Calu3 (cell line): ENCODE results near the gene NME3. TPM values are rescaled to one million over a fixed set of nuclear protein-coding genes. Genes with fewer than 3 reads are reported as not detected.

Source experiments
- BruUV-seq: library from RNA; stranded (reverse); fragments of 400-500 nt; replicated peaks from 2 replicates; lab custom pipeline; 2021; lab: Mats Ljungman, UMichigan
- CTCF ChIA-PET: fragments of 300-600 bp; sonication (Branson Sonifier 250); formaldehyde crosslinking; loops from one replicate; lab custom pipeline; 2022; ENCODE audit warnings: antibody characterized with exemption; lab: Charles Lee
- DNase-seq: peaks from one replicate; pipeline ENCODE4 v3.0.0; 2022
- H3K27ac Mint-ChIP-seq: one replicate; pipeline ENCODE4 v1.8.0; 2022; ENCODE audit warnings: mixed read lengths; ENCODE audit not compliant: unreplicated experiment
- H3K27me3 Mint-ChIP-seq: one replicate; pipeline ENCODE4 v1.8.0; 2022; ENCODE audit warnings: mixed read lengths; ENCODE audit not compliant: unreplicated experiment
- H3K36me3 Mint-ChIP-seq: one replicate; pipeline ENCODE4 v1.8.0; 2022; ENCODE audit warnings: mild to moderate bottlenecking, moderate library complexity, mixed read lengths; ENCODE audit not compliant: insufficient read depth, unreplicated experiment
- H3K4me1 Mint-ChIP-seq: one replicate; pipeline ENCODE4 v1.8.0; 2022; ENCODE audit warnings: mild to moderate bottlenecking, low read depth, mixed read lengths; ENCODE audit not compliant: unreplicated experiment
- H3K4me3 Mint-ChIP-seq: one replicate; pipeline ENCODE4 v1.8.0; 2022; ENCODE audit warnings: mild to moderate bottlenecking, low read depth, moderate library complexity, mixed read lengths; ENCODE audit not compliant: unreplicated experiment
- H3K9me3 Mint-ChIP-seq: one replicate; pipeline ENCODE4 v1.8.0; 2022; ENCODE audit warnings: low read depth, mixed read lengths; ENCODE audit not compliant: unreplicated experiment
- CTCF ChIP-seq: fragments of 200-600 bp; IDR thresholded peaks from one replicate; pipeline ENCODE4 v1.8.0; 2022; ENCODE audit warnings: antibody characterized with exemption; ENCODE audit not compliant: unreplicated experiment
- intact Hi-C: fragments of 100-400 bp; cut with micrococcal nuclease; formaldehyde crosslinking; loops from one replicate; pipeline ENCODE4 v1.10.0; 2022; ENCODE audit not compliant: unreplicated experiment
- total RNA-seq: library from RNA; stranded (reverse); gene quantifications from 2 replicates; pipeline ENCODE4 v1.2.3, GENCODE V29; 2022

Gene NME3
- total RNA-seq, 1 experiment from 2014 or later = 64.3 TPM

- Mint-ChIP-seq H3K4me1 (no peaks in the 10 kb centered on the region), H3K27ac (no peak overlapping the region), H3K9me3 (no peaks in the 10 kb centered on the region), H3K36me3 (peaks cover 52% of the 10 kb centered on the region), H3K4me3 (no peak overlapping the region), H3K27me3 (no peaks in the 10 kb centered on the region)
- DNase-seq = no peak
- CTCF ChIA-PET = no interaction called here
- no peak for TF ChIP-seq CTCF
- no TSS peak for BruUV-seq
- intact Hi-C loops = no loop called here
These were observed 9.6 kb downstream of the NME3 start for GRCh38 chr16:1761751-1762150.

GRCh38 chr16:1760911-1761310 lies 10.4 kb downstream of the NME3 start:
- intact Hi-C loops = no loop called here
- no peaks in the 10 kb centered on the region for H3K9me3 Mint-ChIP-seq
- DNase-seq = no peak
- no peak overlapping the region for H3K27ac Mint-ChIP-seq
- no peaks in the 10 kb centered on the region for H3K4me1 Mint-ChIP-seq
- peaks cover 53% of the 10 kb centered on the region for H3K36me3 Mint-ChIP-seq
- no TSS peak for BruUV-seq
- H3K4me3 Mint-ChIP-seq = no peak overlapping the region
- no peak for TF ChIP-seq CTCF
- no peaks in the 10 kb centered on the region for H3K27me3 Mint-ChIP-seq
- CTCF ChIA-PET = no interaction called here

GRCh38 chr16:1759511-1759910 lies 11.8 kb downstream of the NME3 start:
- DNase-seq = no peak

GRCh38 chr16:1758923-1759322 lies 12.4 kb downstream of the NME3 start:
- CTCF ChIA-PET = no interaction called here
- DNase-seq = no peak
- H3K27ac Mint-ChIP-seq = no peak overlapping the region
- H3K36me3 Mint-ChIP-seq = peaks cover 67% of the 10 kb centered on the region
- TF ChIP-seq CTCF = no peak
- H3K27me3 Mint-ChIP-seq = no peaks in the 10 kb centered on the region
- H3K4me1 Mint-ChIP-seq = no peaks in the 10 kb centered on the region
- no peak overlapping the region for H3K4me3 Mint-ChIP-seq
- no TSS peak for BruUV-seq
- no peaks in the 10 kb centered on the region for H3K9me3 Mint-ChIP-seq
- intact Hi-C loops = no loop called here

More at GRCh38 chr16:1759511-1759910, 11.8 kb downstream of the NME3 start:
- H3K4me1 Mint-ChIP-seq = no peaks in the 10 kb centered on the region
- H3K36me3 Mint-ChIP-seq = peaks cover 61% of the 10 kb centered on the region
- no peaks in the 10 kb centered on the region for H3K27me3 Mint-ChIP-seq
- H3K9me3 Mint-ChIP-seq = no peaks in the 10 kb centered on the region
- no peak for TF ChIP-seq CTCF
- BruUV-seq = no TSS peak
- intact Hi-C loops = no loop called here
- no peak overlapping the region for H3K27ac Mint-ChIP-seq
- CTCF ChIA-PET = no interaction called here
- H3K4me3 Mint-ChIP-seq = no peak overlapping the region
